Esophagus squamous epithelium (tissue), 4 donors: ENCODE data around the gene ATAD3A.

Experiments used
- CTCF ChIP-seq, 6 experiments: fragments of 450-650 bp in 4 of 6; fragments of 200-600 bp in 2 of 6; sonication (generic) in 2 of 6; IDR thresholded peaks; one replicate each; pipeline ENCODE4 v1.5.1; 2016 to 2019; ENCODE audit warnings: antibody characterized with exemption in 6 of 6, mild to moderate bottlenecking in 4 of 6, moderate library complexity in 4 of 6
- POLR2A ChIP-seq, 4 donors: fragments of 450-650 bp; IDR thresholded peaks; one replicate each; pipeline ENCODE4 v1.6.1; 2017; ENCODE audit warnings: antibody characterized with exemption in 4 of 4, mild to moderate bottlenecking in 4 of 4, moderate library complexity in 3 of 4

- no peak for TF ChIP-seq CTCF (IDR thresholded peaks at IDR 0.05)
- TF ChIP-seq POLR2A (IDR thresholded peaks at IDR 0.05), result no peak
Observed at GRCh38 chr1:1564268-1564667, 52.3 kb downstream of the ATAD3A start.
